Natural killer cell (primary cell): Measurements from ENCODE around the gene PDE9A. TPM values are rescaled to one million over a fixed set of nuclear protein-coding genes. Genes with fewer than 3 reads are reported as not detected.

Source experiments
- ATAC-seq, 3 donors: fragments of 150-1000 bp in 2 of 3; fragments of 200-7000 bp in 1 of 3; cut with Tn5 transposase; 1 replicate in 1 of 3; 2 replicates in 2 of 3; pipeline ENCODE4 v1.10.0; 2021; ENCODE audit warnings: mild to moderate bottlenecking in 2 of 3, moderate library complexity in 2 of 3
- DNase-seq, 2 donors: peaks; one replicate each; pipeline versions ENCODE4 v3.0.0 to v3.0.0-alpha.2; 2013 to 2021; ENCODE audit warnings: mixed read lengths in 1 of 2
- H3K27ac ChIP-seq: one replicate; pipeline ENCODE4 v1.5.1; 2013; ENCODE audit warnings: mild to moderate bottlenecking, low read length
- H3K27me3 ChIP-seq: one replicate; pipeline ENCODE4 v1.6.1; 2013; ENCODE audit warnings: low read length; ENCODE audit not compliant: control insufficient read depth, insufficient read depth
- H3K36me3 ChIP-seq: one replicate; pipeline ENCODE4 v1.6.1; 2013; ENCODE audit warnings: low read length; ENCODE audit not compliant: control insufficient read depth, insufficient read depth
- H3K4me1 ChIP-seq: one replicate; pipeline ENCODE4 v1.6.1; 2013; ENCODE audit warnings: low read length; ENCODE audit not compliant: control insufficient read depth, insufficient read depth
- H3K4me3 ChIP-seq: one replicate; pipeline ENCODE4 v1.5.1; 2013; ENCODE audit warnings: low read length
- H3K9me3 ChIP-seq: one replicate; pipeline ENCODE4 v1.6.1; 2013; ENCODE audit warnings: low read length; ENCODE audit not compliant: control insufficient read depth, insufficient read depth
- H3K27ac Mint-ChIP-seq, 2 donors: one replicate each; pipeline ENCODE4 v1.8.0; 2022; ENCODE audit warnings: mild to moderate bottlenecking in 2 of 2, mixed read lengths in 2 of 2, moderate library complexity in 1 of 2
- H3K27me3 Mint-ChIP-seq, 2 donors: one replicate each; pipeline ENCODE4 v1.8.0; 2022; ENCODE audit warnings: low read depth in 2 of 2, mixed read lengths in 2 of 2
- H3K36me3 Mint-ChIP-seq: one replicate; pipeline ENCODE4 v1.8.0; 2022; ENCODE audit warnings: mixed read lengths
- H3K4me1 Mint-ChIP-seq, 2 donors: one replicate each; pipeline ENCODE4 v1.8.0; 2022; ENCODE audit warnings: mixed read lengths in 2 of 2
- H3K4me3 Mint-ChIP-seq: one replicate; pipeline ENCODE4 v1.8.0; 2022; ENCODE audit warnings: mild to moderate bottlenecking, moderate library complexity, mixed read lengths
- H3K9me3 Mint-ChIP-seq, 2 donors: one replicate each; pipeline ENCODE4 v1.8.0; 2022; ENCODE audit warnings: mixed read lengths in 2 of 2
- WGBS: methylation state at CpG from one replicate; pipeline ENCODE4 v1.1.7; 2013; ENCODE audit warnings: missing lambda C conversion rate; ENCODE audit not compliant: insufficient coverage; 5-methylcytosine and 5-hydroxymethylcytosine counted together
- intact Hi-C: fragments of 100-400 bp; cut with micrococcal nuclease; formaldehyde crosslinking; loops from one replicate; pipeline ENCODE4 v1.14.2; 2022
- total RNA-seq, 4 donors: library from RNA; stranded (reverse); fragments of 120-200 nt in 1 of 4; gene quantifications; one replicate each; pipeline versions ENCODE4 v1.2.3 to v1.2.4, GENCODE V29; 2013 to 2022
- TF ChIP-seq, protein P1 (sequence below): fragments of 200-600 bp; IDR thresholded peaks from one replicate; pipeline ENCODE4 v1.8.0; 2022; ENCODE audit warnings: antibody characterized with exemption

Gene PDE9A
- total RNA-seq, 3 donors from 2014 or later (not counting 1 experiment from before 2014, with no cell fraction given), result 1.0 to 4.1 (median 1.2) TPM

DNA sequence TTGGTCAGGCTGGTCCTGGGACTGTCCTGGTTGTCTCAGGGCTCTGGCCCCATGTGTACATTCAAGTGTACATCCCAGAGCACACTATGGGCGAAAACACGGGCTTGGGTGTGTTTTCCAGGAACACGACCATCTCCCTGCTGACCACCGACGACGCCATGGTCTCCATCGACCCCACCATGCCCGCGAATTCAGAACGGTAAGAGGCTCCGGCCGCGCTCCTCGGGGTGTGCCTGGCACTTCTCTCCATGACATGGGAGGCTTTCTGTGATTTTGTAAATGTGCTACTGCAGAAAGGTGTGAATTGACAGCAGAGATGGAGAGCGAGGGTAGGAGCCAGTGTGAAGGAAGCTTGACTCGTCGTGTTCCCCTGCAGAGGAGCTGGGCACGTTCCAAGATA, 34.4 kb downstream of the PDE9A start:
- Histone ChIP-seq H3K4me1 (peaks cover 32% of the 10 kb centered on the region), H3K27ac (no peak overlapping the region), H3K4me3 (no peak overlapping the region), H3K9me3 (no peaks in the 10 kb centered on the region), H3K27me3 (no peaks in the 10 kb centered on the region), H3K36me3 (no peaks in the 10 kb centered on the region)
- TF ChIP-seq, protein P1, sequence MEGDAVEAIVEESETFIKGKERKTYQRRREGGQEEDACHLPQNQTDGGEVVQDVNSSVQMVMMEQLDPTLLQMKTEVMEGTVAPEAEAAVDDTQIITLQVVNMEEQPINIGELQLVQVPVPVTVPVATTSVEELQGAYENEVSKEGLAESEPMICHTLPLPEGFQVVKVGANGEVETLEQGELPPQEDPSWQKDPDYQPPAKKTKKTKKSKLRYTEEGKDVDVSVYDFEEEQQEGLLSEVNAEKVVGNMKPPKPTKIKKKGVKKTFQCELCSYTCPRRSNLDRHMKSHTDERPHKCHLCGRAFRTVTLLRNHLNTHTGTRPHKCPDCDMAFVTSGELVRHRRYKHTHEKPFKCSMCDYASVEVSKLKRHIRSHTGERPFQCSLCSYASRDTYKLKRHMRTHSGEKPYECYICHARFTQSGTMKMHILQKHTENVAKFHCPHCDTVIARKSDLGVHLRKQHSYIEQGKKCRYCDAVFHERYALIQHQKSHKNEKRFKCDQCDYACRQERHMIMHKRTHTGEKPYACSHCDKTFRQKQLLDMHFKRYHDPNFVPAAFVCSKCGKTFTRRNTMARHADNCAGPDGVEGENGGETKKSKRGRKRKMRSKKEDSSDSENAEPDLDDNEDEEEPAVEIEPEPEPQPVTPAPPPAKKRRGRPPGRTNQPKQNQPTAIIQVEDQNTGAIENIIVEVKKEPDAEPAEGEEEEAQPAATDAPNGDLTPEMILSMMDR, result no peak
- Mint-ChIP-seq H3K27me3 (no peaks in the 10 kb centered on the region), H3K4me3 (no peak overlapping the region), H3K9me3 (no peaks in the 10 kb centered on the region), H3K4me1 (peaks cover 20 to 22% of the 10 kb centered on the region in 2 donors), H3K36me3 (no peaks in the 10 kb centered on the region), H3K27ac (no peak overlapping the region)
- ATAC-seq (no peak), DNase-seq (no peak)
- 95% methylated on average over 18 of the region's 18 CpGs for WGBS
- intact Hi-C loops, result loop anchor here (10.0 kb wide), 2 partner anchors 127 to 263 kb away; no protein-coding TSS in a partner anchor

DNA sequence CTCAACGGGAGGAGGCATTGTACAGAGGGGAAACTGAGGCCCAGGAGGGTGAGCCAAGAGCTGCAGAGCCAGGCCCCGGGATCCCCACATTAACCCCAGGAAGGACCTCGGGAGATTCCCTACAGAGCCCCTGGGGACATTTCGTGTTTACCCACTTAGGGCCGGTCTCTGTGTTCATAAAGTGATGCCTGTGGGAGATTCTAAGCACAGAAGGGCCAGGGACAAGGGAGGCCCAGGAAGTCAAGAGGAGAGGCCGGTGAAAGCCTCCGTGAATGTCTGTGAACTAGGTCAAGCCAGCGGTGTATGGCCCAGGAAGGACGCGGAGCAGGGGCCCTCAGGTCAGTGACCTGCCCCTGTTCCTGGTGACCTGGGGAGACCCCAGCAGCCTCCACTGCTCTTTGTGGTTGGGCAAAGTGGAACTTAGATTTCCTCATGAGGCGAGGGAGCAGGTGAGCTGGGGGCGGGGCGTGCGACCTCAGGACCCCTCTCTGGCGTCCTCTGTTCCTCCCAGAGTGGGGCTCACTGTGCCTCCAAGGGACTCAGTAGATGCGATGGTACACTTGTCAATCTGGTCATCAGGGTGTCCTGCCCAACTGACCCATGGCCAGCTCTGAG, 34.9 kb downstream of the PDE9A start:
- Mint-ChIP-seq H3K27ac (no peak overlapping the region), H3K27me3 (no peaks in the 10 kb centered on the region), H3K4me1 (peaks cover 14 to 20% of the 10 kb centered on the region in 2 donors), H3K36me3 (no peaks in the 10 kb centered on the region), H3K9me3 (no peaks in the 10 kb centered on the region), H3K4me3 (no peak overlapping the region)
- TF ChIP-seq, protein P1, result no peak
- H3K9me3 ChIP-seq, result no peaks in the 10 kb centered on the region
- intact Hi-C loops, result loop anchor here (10.0 kb wide), 2 partner anchors 126 to 264 kb away; no protein-coding TSS in a partner anchor
- peaks cover 27% of the 10 kb centered on the region for H3K4me1 ChIP-seq
- ATAC-seq (no peak), DNase-seq (no peak)
- H3K27ac ChIP-seq, result no peak overlapping the region
- H3K4me3 ChIP-seq, result no peak overlapping the region
- H3K27me3 ChIP-seq, result no peaks in the 10 kb centered on the region
- no peaks in the 10 kb centered on the region for H3K36me3 ChIP-seq
- 81% methylated on average over 16 of the region's 16 CpGs for WGBS

DNA sequence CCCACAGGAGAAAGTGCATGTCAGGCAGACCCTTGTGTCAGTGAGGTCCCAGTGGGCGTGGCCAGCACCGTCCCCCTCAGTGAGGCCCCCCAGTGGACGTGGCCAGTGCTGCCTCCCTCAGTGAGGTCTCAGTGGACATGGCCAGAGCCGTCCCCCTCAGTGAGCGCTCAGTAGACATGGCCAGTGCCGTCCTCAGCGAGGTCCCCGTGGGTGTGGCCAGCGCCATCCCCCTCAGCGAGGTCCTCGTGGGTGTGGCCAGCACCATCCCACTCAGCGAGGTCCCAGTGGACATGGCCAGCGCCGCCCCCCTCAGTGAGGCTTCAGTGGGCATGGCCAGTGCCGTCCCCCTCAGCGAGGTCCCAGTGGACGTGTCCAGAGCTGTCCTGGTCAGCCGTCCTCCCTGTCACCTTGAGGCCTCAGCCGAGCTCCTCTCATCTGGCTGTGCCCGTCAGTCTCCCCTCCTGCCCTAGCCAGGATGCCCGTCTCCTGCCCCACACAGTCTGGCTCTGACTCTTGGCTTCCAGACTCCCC, 35.5 kb downstream of the PDE9A start:
- Mint-ChIP-seq H3K4me3 (no peak overlapping the region), H3K4me1 (peaks cover 9 to 14% of the 10 kb centered on the region in 2 donors), H3K27ac (no peak overlapping the region), H3K9me3 (no peaks in the 10 kb centered on the region), H3K36me3 (no peaks in the 10 kb centered on the region), H3K27me3 (no peaks in the 10 kb centered on the region)
- ATAC-seq, result no peak
- H3K27me3 ChIP-seq, result no peaks in the 10 kb centered on the region
- intact Hi-C loops, result loop anchor here (10.0 kb wide), 2 partner anchors 126 to 264 kb away; no protein-coding TSS in a partner anchor
- TF ChIP-seq, protein P1, result no peak
- WGBS, result 91% methylated on average over 21 of the region's 21 CpGs
- H3K27ac ChIP-seq, result no peak overlapping the region
- peaks cover 21% of the 10 kb centered on the region for H3K4me1 ChIP-seq
- H3K9me3 ChIP-seq, result no peaks in the 10 kb centered on the region
- DNase-seq, result no peak
- no peak overlapping the region for H3K4me3 ChIP-seq
- no peaks in the 10 kb centered on the region for H3K36me3 ChIP-seq
